HEK293 (cell line): ENCODE measurements around the gene ITGA11.
A peak's percentile ranks its signal among the peaks of the same experiment; 100 is the strongest.

ENCODE experiments used
- CTCF ChIA-PET: fragments of 350-600 bp; formaldehyde crosslinking; extraction: SDS; loops from one replicate; lab custom pipeline; 2021; ENCODE audit warnings: antibody characterized with exemption; lab: Yijun Ruan, JAX
- POLR2A ChIA-PET: fragments of 300-600 bp; formaldehyde crosslinking; extraction: SDS; loops from one replicate; lab custom pipeline; 2020; ENCODE audit warnings: antibody characterized with exemption, inconsistent platforms; lab: Yijun Ruan, JAX
- H3K27ac ChIP-seq: fragments of 200-500 bp; sonication (Bioruptor generic); 2 replicates; pipeline ENCODE4 v1.5.1; 2014; ENCODE audit warnings: low read depth, low read length, control low read depth, inconsistent platforms; ENCODE audit errors: extremely low read depth
- H3K36me3 ChIP-seq, 2 experiments: fragments of 200-500 bp in 1 of 2; sonication (Bioruptor generic) in 1 of 2; 1 replicate in 1 of 2; 2 replicates in 1 of 2; pipeline ENCODE4 v1.5.1; 2014 to 2017; ENCODE audit warnings: inconsistent platforms in 2 of 2, low read length in 2 of 2; ENCODE audit not compliant: control insufficient read depth in 2 of 2, insufficient read depth in 1 of 2
- H3K4me1 ChIP-seq: fragments of 200-500 bp; sonication (Bioruptor generic); 2 replicates; pipeline ENCODE4 v1.5.1; 2014; ENCODE audit warnings: mild to moderate bottlenecking, low read length, inconsistent platforms; ENCODE audit not compliant: control insufficient read depth, insufficient read depth
- H3K4me3 ChIP-seq: 2 replicates; pipeline ENCODE4 v1.5.1; 2011; ENCODE audit warnings: low read depth, mild to moderate bottlenecking, control low read depth, low read length, moderate library complexity
- H3K9me3 ChIP-seq: fragments of 200-500 bp; sonication (Bioruptor generic); 2 replicates; pipeline ENCODE4 v1.5.1; 2014; ENCODE audit warnings: low read depth, low read length, inconsistent platforms; ENCODE audit not compliant: control insufficient read depth, insufficient read depth
- AEBP2 ChIP-seq: fragments of 450-650 bp; formaldehyde crosslinking; IDR thresholded peaks from 2 replicates; pipeline ENCODE4 v1.5.1; 2016; ENCODE audit warnings: missing biosample characterization, missing genetic modification characterization, borderline replicate concordance
- FEZF1 ChIP-seq: fragments of 450-650 bp; formaldehyde crosslinking; IDR thresholded peaks from 2 replicates; pipeline ENCODE4 v1.5.1; 2016; ENCODE audit warnings: missing biosample characterization, missing genetic modification characterization
- INSM2 ChIP-seq: fragments of 450-650 bp; formaldehyde crosslinking; IDR thresholded peaks from 2 replicates; pipeline ENCODE4 v1.5.1; 2016; ENCODE audit warnings: missing biosample characterization, missing genetic modification characterization
- KLF16 ChIP-seq: fragments of 450-650 bp; formaldehyde crosslinking; IDR thresholded peaks from 2 replicates; pipeline ENCODE4 v1.5.1; 2017; ENCODE audit warnings: missing biosample characterization, missing genetic modification characterization
- MZF1 ChIP-seq: fragments of 450-650 bp; formaldehyde crosslinking; IDR thresholded peaks from 2 replicates; pipeline ENCODE4 v1.5.1; 2017; ENCODE audit warnings: missing biosample characterization, missing genetic modification characterization, borderline replicate concordance
- SP2 ChIP-seq: fragments of 450-650 bp; formaldehyde crosslinking; IDR thresholded peaks from 2 replicates; pipeline ENCODE4 v1.5.1; 2016; ENCODE audit warnings: missing biosample characterization, missing genetic modification characterization
- ZFP37 ChIP-seq: fragments of 450-650 bp; formaldehyde crosslinking; IDR thresholded peaks from 2 replicates; pipeline ENCODE4 v1.5.1; 2016; ENCODE audit warnings: missing biosample characterization, missing genetic modification characterization
- ZNF121 ChIP-seq: fragments of 450-650 bp; formaldehyde crosslinking; IDR thresholded peaks from 2 replicates; pipeline ENCODE4 v1.5.1; 2016; ENCODE audit warnings: missing biosample characterization, missing genetic modification characterization
- ZNF140 ChIP-seq: fragments of 450-650 bp; formaldehyde crosslinking; IDR thresholded peaks from 2 replicates; pipeline ENCODE4 v1.5.1; 2016; ENCODE audit warnings: missing biosample characterization, missing genetic modification characterization
- ZNF146 ChIP-seq: fragments of 450-650 bp; formaldehyde crosslinking; IDR thresholded peaks from 2 replicates; pipeline ENCODE4 v1.5.1; 2016; ENCODE audit warnings: missing biosample characterization, missing genetic modification characterization
- ZNF302 ChIP-seq: fragments of 450-650 bp; formaldehyde crosslinking; IDR thresholded peaks from 2 replicates; pipeline ENCODE4 v1.5.1; 2016; ENCODE audit warnings: missing biosample characterization, missing genetic modification characterization, low read depth
- ZNF335 ChIP-seq: fragments of 450-650 bp; formaldehyde crosslinking; conservative IDR thresholded peaks from 2 replicates; pipeline ENCODE4 v1.5.1; 2016; ENCODE audit warnings: missing biosample characterization, missing genetic modification characterization
- ZNF37A ChIP-seq: fragments of 450-650 bp; IDR thresholded peaks from 2 replicates; pipeline ENCODE4 v1.5.1; 2018; ENCODE audit warnings: missing biosample characterization, missing genetic modification characterization
- ZNF514 ChIP-seq: fragments of 450-650 bp; formaldehyde crosslinking; IDR thresholded peaks from 2 replicates; pipeline ENCODE4 v1.5.1; 2016; ENCODE audit warnings: missing biosample characterization, missing genetic modification characterization
- ZNF530 ChIP-seq: fragments of 450-650 bp; formaldehyde crosslinking; IDR thresholded peaks from 2 replicates; pipeline ENCODE4 v1.5.1; 2016; ENCODE audit warnings: low read depth, missing biosample characterization, missing genetic modification characterization
- ZNF580 ChIP-seq: fragments of 450-650 bp; formaldehyde crosslinking; IDR thresholded peaks from 2 replicates; pipeline ENCODE4 v1.5.1; 2016; ENCODE audit warnings: missing biosample characterization, missing genetic modification characterization
- ZNF596 ChIP-seq: fragments of 450-650 bp; IDR thresholded peaks from 2 replicates; pipeline ENCODE4 v1.5.0; 2018; ENCODE audit warnings: missing biosample characterization, mild to moderate bottlenecking, missing genetic modification characterization, moderate library complexity
- ZNF747 ChIP-seq: fragments of 450-650 bp; formaldehyde crosslinking; IDR thresholded peaks from 2 replicates; pipeline ENCODE4 v1.5.1; 2016; ENCODE audit warnings: missing biosample characterization, missing genetic modification characterization
- ZNF830 ChIP-seq: fragments of 450-650 bp; IDR thresholded peaks from 2 replicates; pipeline ENCODE4 v1.5.0; 2018; ENCODE audit warnings: missing biosample characterization, missing genetic modification characterization, low read depth, mild to moderate bottlenecking, moderate library complexity
- ZNF843 ChIP-seq: fragments of 450-650 bp; formaldehyde crosslinking; IDR thresholded peaks from 2 replicates; pipeline ENCODE4 v1.5.1; 2016; ENCODE audit warnings: missing biosample characterization, missing genetic modification characterization
- ZSCAN5A ChIP-seq: fragments of 450-650 bp; formaldehyde crosslinking; IDR thresholded peaks from 2 replicates; pipeline ENCODE4 v1.5.1; 2016; ENCODE audit warnings: missing biosample characterization, missing genetic modification characterization

Gene ITGA11

GRCh38 chr15:68289057-68289456, 142.9 kb downstream of the ITGA11 start:
- no peak overlapping the region for H3K27ac ChIP-seq
- H3K4me1 ChIP-seq: peaks cover 20% of the 10 kb centered on the region
- TF ChIP-seq ZNF37A (tag by site-specific recombination): no peak
- TF ChIP-seq ZNF843: no peak
- no peak for TF ChIP-seq SP2 (tag by site-specific recombination)
- no peak for TF ChIP-seq ZNF580 (tag by site-specific recombination)
- no peak for TF ChIP-seq ZNF146 (tag by site-specific recombination)
- no peak for TF ChIP-seq ZNF140 (tag by site-specific recombination)
- no peak for TF ChIP-seq ZNF530 (tag by site-specific recombination)
- no peak for TF ChIP-seq MZF1 (tag by site-specific recombination)
- no peak for TF ChIP-seq ZNF514 (tag by site-specific recombination)
- no peak for TF ChIP-seq ZNF121 (tag by site-specific recombination)
- TF ChIP-seq ZNF302 (tag by site-specific recombination): no peak
- TF ChIP-seq FEZF1 (tag by site-specific recombination): no peak
- no peak for TF ChIP-seq ZNF335
- no peak for TF ChIP-seq KLF16 (tag by site-specific recombination)
- TF ChIP-seq ZFP37: no peak
- no peak for TF ChIP-seq INSM2 (tag by site-specific recombination)
- no peak for TF ChIP-seq ZNF747
- no peak for TF ChIP-seq ZNF830
- no peak for TF ChIP-seq ZSCAN5A (tag by site-specific recombination)
- peaks cover 9 to 47% of the 10 kb centered on the region in 2 experiments for H3K36me3 ChIP-seq
- no peak overlapping the region for H3K4me3 ChIP-seq
- ChIA-PET POLR2A (interaction anchor here (0.9 to 1.3 kb wide), 3 partner anchors 11 to 36 kb away, joined by 3 to 5 read pairs (median 4); partner anchors contain the start of gene FEM1B), CTCF (interaction anchor here (0.7 to 1.7 kb wide), 6 partner anchors 8 to 36 kb away, joined by 3 to 8 read pairs (median 4); no protein-coding TSS in a partner anchor)
- H3K9me3 ChIP-seq: no peaks in the 10 kb centered on the region

GRCh38 chr15:68286256-68286655, 145.7 kb downstream of the ITGA11 start:
- Histone ChIP-seq H3K9me3 (no peaks in the 10 kb centered on the region), H3K4me1 (peaks cover 19% of the 10 kb centered on the region), H3K36me3 (peaks cover 6 to 38% of the 10 kb centered on the region in 2 experiments), H3K4me3 (no peak overlapping the region), H3K27ac (no peak overlapping the region)
- TF ChIP-seq AEBP2 (tag by site-specific recombination): no peak
- peak; percentile 9; the same call in 1 of the 2 replicates for TF ChIP-seq ZNF596 (tag by site-specific recombination)
- POLR2A ChIA-PET: no interaction called here
- CTCF ChIA-PET: no interaction called here
